Natural killer cell (primary cell): Measurements from ENCODE around the gene MAP4K1. TPM values are rescaled to one million over a fixed set of nuclear protein-coding genes. Genes with fewer than 3 reads are reported as not detected.

Experiments
- ATAC-seq, 3 donors: fragments of 150-1000 bp in 2 of 3; fragments of 200-7000 bp in 1 of 3; cut with Tn5 transposase; 1 replicate in 1 of 3; 2 replicates in 2 of 3; pipeline ENCODE4 v1.10.0; 2021; ENCODE audit warnings: mild to moderate bottlenecking in 2 of 3, moderate library complexity in 2 of 3
- DNase-seq, 2 donors: peaks; one replicate each; pipeline versions ENCODE4 v3.0.0 to v3.0.0-alpha.2; 2013 to 2021; ENCODE audit warnings: mixed read lengths in 1 of 2
- H3K27ac ChIP-seq: one replicate; pipeline ENCODE4 v1.5.1; 2013; ENCODE audit warnings: mild to moderate bottlenecking, low read length
- H3K27me3 ChIP-seq: one replicate; pipeline ENCODE4 v1.6.1; 2013; ENCODE audit warnings: low read length; ENCODE audit not compliant: control insufficient read depth, insufficient read depth
- H3K36me3 ChIP-seq: one replicate; pipeline ENCODE4 v1.6.1; 2013; ENCODE audit warnings: low read length; ENCODE audit not compliant: control insufficient read depth, insufficient read depth
- H3K4me1 ChIP-seq: one replicate; pipeline ENCODE4 v1.6.1; 2013; ENCODE audit warnings: low read length; ENCODE audit not compliant: control insufficient read depth, insufficient read depth
- H3K4me3 ChIP-seq: one replicate; pipeline ENCODE4 v1.5.1; 2013; ENCODE audit warnings: low read length
- H3K9me3 ChIP-seq: one replicate; pipeline ENCODE4 v1.6.1; 2013; ENCODE audit warnings: low read length; ENCODE audit not compliant: control insufficient read depth, insufficient read depth
- H3K27ac Mint-ChIP-seq, 2 donors: one replicate each; pipeline ENCODE4 v1.8.0; 2022; ENCODE audit warnings: mild to moderate bottlenecking in 2 of 2, mixed read lengths in 2 of 2, moderate library complexity in 1 of 2
- H3K27me3 Mint-ChIP-seq, 2 donors: one replicate each; pipeline ENCODE4 v1.8.0; 2022; ENCODE audit warnings: low read depth in 2 of 2, mixed read lengths in 2 of 2
- H3K36me3 Mint-ChIP-seq: one replicate; pipeline ENCODE4 v1.8.0; 2022; ENCODE audit warnings: mixed read lengths
- H3K4me1 Mint-ChIP-seq, 2 donors: one replicate each; pipeline ENCODE4 v1.8.0; 2022; ENCODE audit warnings: mixed read lengths in 2 of 2
- H3K4me3 Mint-ChIP-seq: one replicate; pipeline ENCODE4 v1.8.0; 2022; ENCODE audit warnings: mild to moderate bottlenecking, moderate library complexity, mixed read lengths
- H3K9me3 Mint-ChIP-seq, 2 donors: one replicate each; pipeline ENCODE4 v1.8.0; 2022; ENCODE audit warnings: mixed read lengths in 2 of 2
- WGBS: methylation state at CpG from one replicate; pipeline ENCODE4 v1.1.7; 2013; ENCODE audit warnings: missing lambda C conversion rate; ENCODE audit not compliant: insufficient coverage; 5-methylcytosine and 5-hydroxymethylcytosine counted together
- intact Hi-C: fragments of 100-400 bp; cut with micrococcal nuclease; formaldehyde crosslinking; loops from one replicate; pipeline ENCODE4 v1.14.2; 2022
- total RNA-seq, 4 donors: library from RNA; stranded (reverse); fragments of 120-200 nt in 1 of 4; gene quantifications; one replicate each; pipeline versions ENCODE4 v1.2.3 to v1.2.4, GENCODE V29; 2013 to 2022
- TF ChIP-seq, protein P1 (sequence below): fragments of 200-600 bp; IDR thresholded peaks from one replicate; pipeline ENCODE4 v1.8.0; 2022; ENCODE audit warnings: antibody characterized with exemption

Gene MAP4K1
- total RNA-seq, 3 donors from 2014 or later (not counting 1 experiment from before 2014, with no cell fraction given), result 162 to 201 (median 163) TPM

GRCh38 chr19:38551450-38551813 is 66.3 kb downstream of the MAP4K1 start:
- no peaks in the 10 kb centered on the region for H3K9me3 ChIP-seq
- TF ChIP-seq, protein P1, sequence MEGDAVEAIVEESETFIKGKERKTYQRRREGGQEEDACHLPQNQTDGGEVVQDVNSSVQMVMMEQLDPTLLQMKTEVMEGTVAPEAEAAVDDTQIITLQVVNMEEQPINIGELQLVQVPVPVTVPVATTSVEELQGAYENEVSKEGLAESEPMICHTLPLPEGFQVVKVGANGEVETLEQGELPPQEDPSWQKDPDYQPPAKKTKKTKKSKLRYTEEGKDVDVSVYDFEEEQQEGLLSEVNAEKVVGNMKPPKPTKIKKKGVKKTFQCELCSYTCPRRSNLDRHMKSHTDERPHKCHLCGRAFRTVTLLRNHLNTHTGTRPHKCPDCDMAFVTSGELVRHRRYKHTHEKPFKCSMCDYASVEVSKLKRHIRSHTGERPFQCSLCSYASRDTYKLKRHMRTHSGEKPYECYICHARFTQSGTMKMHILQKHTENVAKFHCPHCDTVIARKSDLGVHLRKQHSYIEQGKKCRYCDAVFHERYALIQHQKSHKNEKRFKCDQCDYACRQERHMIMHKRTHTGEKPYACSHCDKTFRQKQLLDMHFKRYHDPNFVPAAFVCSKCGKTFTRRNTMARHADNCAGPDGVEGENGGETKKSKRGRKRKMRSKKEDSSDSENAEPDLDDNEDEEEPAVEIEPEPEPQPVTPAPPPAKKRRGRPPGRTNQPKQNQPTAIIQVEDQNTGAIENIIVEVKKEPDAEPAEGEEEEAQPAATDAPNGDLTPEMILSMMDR, result no peak
- peaks cover 19% of the 10 kb centered on the region for H3K4me1 ChIP-seq
- H3K4me3 Mint-ChIP-seq, result no peak overlapping the region
- ATAC-seq (peak in 1 of 3 donors; percentile 52), DNase-seq (peak in 1 of 2 donors; percentile 40)
- no peaks in the 10 kb centered on the region for H3K9me3 Mint-ChIP-seq
- H3K4me1 Mint-ChIP-seq, result peaks cover 6 to 7% of the 10 kb centered on the region in 2 donors
- H3K27ac ChIP-seq, result no peak overlapping the region
- H3K27ac Mint-ChIP-seq, result peak overlapping the region in 1 of 2 donors; percentile 74
- H3K27me3 Mint-ChIP-seq, result peaks cover 5 to 12% of the 10 kb centered on the region in 2 donors
- H3K4me3 ChIP-seq, result no peak overlapping the region
- H3K27me3 ChIP-seq, result no peaks in the 10 kb centered on the region
- 64% methylated on average over 6 of the region's 6 CpGs for WGBS
- no peaks in the 10 kb centered on the region for H3K36me3 Mint-ChIP-seq
- H3K36me3 ChIP-seq, result no peaks in the 10 kb centered on the region
- intact Hi-C loops, result no loop called here

DNA sequence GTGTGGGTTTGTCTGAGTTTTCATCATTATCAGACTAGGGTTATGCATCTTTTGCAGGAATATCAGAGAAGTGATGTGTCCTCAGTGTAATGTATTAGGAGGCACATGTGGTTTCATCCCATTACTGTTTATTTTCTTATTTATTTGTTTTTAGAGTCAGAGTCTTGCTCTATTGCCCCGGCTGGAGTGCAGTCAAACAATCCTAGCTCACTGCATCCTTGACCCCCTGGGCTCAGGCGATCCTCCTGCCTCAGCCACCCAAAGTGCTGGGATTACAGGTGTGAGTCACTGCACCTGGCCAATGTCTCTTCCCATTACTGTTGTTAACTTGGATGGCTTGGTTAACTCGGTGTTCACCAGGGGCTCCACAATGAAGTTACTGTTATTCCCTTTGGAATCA is 67.4 kb downstream of the MAP4K1 start:
- Mint-ChIP-seq H3K36me3 (no peaks in the 10 kb centered on the region), H3K27me3 (peaks cover 5 to 12% of the 10 kb centered on the region in 2 donors), H3K27ac (no peak overlapping the region), H3K9me3 (no peaks in the 10 kb centered on the region), H3K4me3 (no peak overlapping the region), H3K4me1 (peaks cover 6 to 7% of the 10 kb centered on the region in 2 donors)
- Histone ChIP-seq H3K27me3 (no peaks in the 10 kb centered on the region), H3K4me3 (no peak overlapping the region), H3K9me3 (no peaks in the 10 kb centered on the region), H3K36me3 (no peaks in the 10 kb centered on the region), H3K4me1 (peaks cover 17% of the 10 kb centered on the region), H3K27ac (no peak overlapping the region)
- TF ChIP-seq, protein P1, result no peak
- WGBS, result 94% methylated on average over 3 of the region's 3 CpGs
- intact Hi-C loops, result no loop called here
- DNase-seq, result no peak
- no peak for ATAC-seq

DNA sequence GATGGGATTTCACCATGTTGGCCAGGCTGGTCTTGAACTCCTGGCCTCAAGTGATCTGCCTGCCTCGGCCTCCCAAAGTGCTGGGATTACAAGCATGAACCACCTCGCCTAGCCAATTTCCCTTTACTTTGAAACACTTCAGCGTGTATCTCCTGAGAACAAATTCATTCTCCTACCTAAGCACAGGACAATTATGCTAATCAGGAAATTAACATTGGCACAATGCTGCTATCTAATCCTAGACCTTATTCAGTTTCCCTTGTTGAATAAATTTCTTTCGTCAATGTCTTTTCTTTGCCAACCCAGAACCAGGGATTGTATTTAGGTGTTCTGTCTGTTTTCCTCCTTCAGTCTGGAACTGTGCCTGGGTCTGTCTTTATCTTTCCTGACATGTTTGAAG is 67.8 kb downstream of the MAP4K1 start:
- H3K27ac Mint-ChIP-seq, result no peak overlapping the region
- H3K27me3 Mint-ChIP-seq, result peaks cover 5 to 12% of the 10 kb centered on the region in 2 donors
- no peak for ATAC-seq
- DNase-seq, result no peak
- peaks cover 17% of the 10 kb centered on the region for H3K4me1 ChIP-seq
- H3K9me3 Mint-ChIP-seq, result no peaks in the 10 kb centered on the region
- TF ChIP-seq, protein P1, result no peak
- 95% methylated on average over 4 of the region's 4 CpGs for WGBS
- peaks cover 7% of the 10 kb centered on the region in 2 donors for H3K4me1 Mint-ChIP-seq
- H3K4me3 ChIP-seq, result no peak overlapping the region
- no peaks in the 10 kb centered on the region for H3K27me3 ChIP-seq
- intact Hi-C loops, result no loop called here
- no peaks in the 10 kb centered on the region for H3K36me3 ChIP-seq
- no peak overlapping the region for H3K4me3 Mint-ChIP-seq
- H3K36me3 Mint-ChIP-seq, result no peaks in the 10 kb centered on the region
- H3K27ac ChIP-seq, result no peak overlapping the region
- H3K9me3 ChIP-seq, result no peaks in the 10 kb centered on the region

DNA sequence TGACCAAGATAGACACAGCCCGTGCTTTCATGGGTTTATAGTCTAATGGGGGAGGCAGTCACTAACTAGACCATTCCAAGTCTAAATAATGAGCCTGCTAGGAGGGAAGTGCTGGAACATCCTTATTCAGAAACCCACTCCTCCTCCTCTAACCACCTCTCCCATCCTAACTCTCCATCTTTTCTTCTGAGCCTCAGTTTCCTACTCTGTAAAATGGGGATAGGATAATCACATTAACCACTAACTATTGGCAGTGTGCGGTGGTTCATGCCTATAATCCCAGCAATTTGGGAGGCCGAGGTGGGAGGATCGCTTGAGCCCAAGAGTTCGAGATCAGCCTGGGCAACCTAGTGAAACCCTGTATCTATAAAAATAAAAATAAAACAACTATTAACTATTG is 68.7 kb downstream of the MAP4K1 start:
- no peak overlapping the region for H3K27ac Mint-ChIP-seq
- no peaks in the 10 kb centered on the region for H3K27me3 ChIP-seq
- peaks cover 13 to 15% of the 10 kb centered on the region in 2 donors for H3K4me1 Mint-ChIP-seq
- no peaks in the 10 kb centered on the region for H3K36me3 Mint-ChIP-seq
- 94% methylated on average over 3 of the region's 5 CpGs for WGBS
- peaks cover 8 to 12% of the 10 kb centered on the region in 2 donors for H3K27me3 Mint-ChIP-seq
- ATAC-seq (no peak), DNase-seq (no peak)
- peaks cover 21% of the 10 kb centered on the region for H3K4me1 ChIP-seq
- H3K36me3 ChIP-seq, result no peaks in the 10 kb centered on the region
- H3K9me3 Mint-ChIP-seq, result no peaks in the 10 kb centered on the region
- H3K9me3 ChIP-seq, result no peaks in the 10 kb centered on the region
- intact Hi-C loops, result no loop called here
- no peak overlapping the region for H3K27ac ChIP-seq
- no peak overlapping the region for H3K4me3 ChIP-seq
- TF ChIP-seq, protein P1, result no peak
- no peak overlapping the region for H3K4me3 Mint-ChIP-seq
